OCI-LY1 (cell line): Measurements from ENCODE around the gene FCRL5.

Experiments used
- CTCF ChIP-seq: fragments of 200-600 bp; sonication (generic), shearing (Covaris generic); IDR thresholded peaks from 2 replicates; pipeline ENCODE4 v1.5.1; 2017; ENCODE audit warnings: mild to moderate bottlenecking, antibody characterized with exemption, low read length, moderate library complexity, mixed read lengths
- EZH2 ChIP-seq: fragments of 200-600 bp; sonication (generic), shearing (Covaris generic); IDR thresholded peaks from 2 replicates; pipeline ENCODE4 v1.8.0; 2017; ENCODE audit warnings: borderline replicate concordance, mixed run types, mild to moderate bottlenecking, antibody characterized with exemption, low read length, moderate library complexity, mixed read lengths

GRCh38 chr1:157498736-157499090 is 53.6 kb downstream of the FCRL5 start:
- TF ChIP-seq EZH2: no peak
- TF ChIP-seq CTCF: no peak
